ENCODE data around the gene ABHD10.

ABHD10 gene

GRCh38 chr3:111978583-111979433 lies at the start of gene ABHD10:
ABHD10 (plus strand) TSS chr3:111979026; CDS start chr3:111979062, 36 bp downstream.
- DNase-seq = peak; percentile 94

GRCh38 chr3:111929484-111929883 lies 49.3 kb upstream of the ABHD10 start:
- DNase-seq = no peak

GRCh38 chr3:111932946-111933345 lies 45.9 kb upstream of the ABHD10 start:
- no peak for DNase-seq

- DNase-seq = no peak
Observed at GRCh38 chr3:111936191-111936841, 42.5 kb upstream of the ABHD10 start.

GRCh38 chr3:111936967-111937366 lies 41.9 kb upstream of the ABHD10 start:
- no peak for DNase-seq

GRCh38 chr3:111937871-111938270 lies 41.0 kb upstream of the ABHD10 start:
- no peak for DNase-seq

- DNase-seq = no peak
Observed at GRCh38 chr3:111939873-111940272, 39.0 kb upstream of the ABHD10 start.

- no peak for DNase-seq
Observed at GRCh38 chr3:111943533-111943932, 35.3 kb upstream of the ABHD10 start.

GRCh38 chr3:111944372-111944771 lies 34.5 kb upstream of the ABHD10 start:
- no peak for DNase-seq

- DNase-seq = no peak
Observed at GRCh38 chr3:111947231-111947630, 31.6 kb upstream of the ABHD10 start.

GRCh38 chr3:111948786-111949185 lies 30.0 kb upstream of the ABHD10 start:
- no peak for DNase-seq

- no peak for DNase-seq
Observed at GRCh38 chr3:111949712-111950111, 29.1 kb upstream of the ABHD10 start.

GRCh38 chr3:111951032-111951431 lies 27.8 kb upstream of the ABHD10 start:
- DNase-seq = no peak

GRCh38 chr3:111952086-111952485 lies 26.7 kb upstream of the ABHD10 start:
- DNase-seq = no peak

- no peak for DNase-seq
Observed at GRCh38 chr3:111952866-111953450, 25.9 kb upstream of the ABHD10 start.

GRCh38 chr3:111954228-111954990 lies 24.4 kb upstream of the ABHD10 start:
- no peak for DNase-seq

- DNase-seq = no peak
Observed at GRCh38 chr3:111955876-111956275, 22.9 kb upstream of the ABHD10 start.

GRCh38 chr3:111956449-111956848 lies 22.4 kb upstream of the ABHD10 start:
- DNase-seq = no peak

GRCh38 chr3:111956995-111957734 lies 21.7 kb upstream of the ABHD10 start:
- DNase-seq = no peak

GRCh38 chr3:111961461-111962164 lies 17.2 kb upstream of the ABHD10 start:
- DNase-seq = no peak

GRCh38 chr3:111963424-111963823 lies 15.4 kb upstream of the ABHD10 start:
- DNase-seq = no peak

- DNase-seq = no peak
Observed at GRCh38 chr3:111965484-111965883, 13.3 kb upstream of the ABHD10 start.

Data from activated T-cell treated with anti-CD3 and anti-CD28 coated beads for 4 hours (primary cell).